Fibroblast of lung (primary cell): ENCODE data around the gene ARSK.

Source experiments
- EZH2 ChIP-seq: IDR thresholded peaks from 2 replicates; pipeline ENCODE4 v1.5.1; 2012; ENCODE audit warnings: low read length, control low read depth, mild to moderate bottlenecking; ENCODE audit errors: missing control alignments
- TF ChIP-seq, protein P1 (sequence below), 2 donors: IDR thresholded peaks in 1 of 2; conservative IDR thresholded peaks in 1 of 2; 1 replicate in 1 of 2; 2 replicates in 1 of 2; pipeline ENCODE4 v1.5.1; 2011 to 2012; ENCODE audit warnings: low read length in 2 of 2, control low read depth in 1 of 2, inconsistent platforms in 1 of 2, low read depth in 1 of 2, mild to moderate bottlenecking in 1 of 2

DNA sequence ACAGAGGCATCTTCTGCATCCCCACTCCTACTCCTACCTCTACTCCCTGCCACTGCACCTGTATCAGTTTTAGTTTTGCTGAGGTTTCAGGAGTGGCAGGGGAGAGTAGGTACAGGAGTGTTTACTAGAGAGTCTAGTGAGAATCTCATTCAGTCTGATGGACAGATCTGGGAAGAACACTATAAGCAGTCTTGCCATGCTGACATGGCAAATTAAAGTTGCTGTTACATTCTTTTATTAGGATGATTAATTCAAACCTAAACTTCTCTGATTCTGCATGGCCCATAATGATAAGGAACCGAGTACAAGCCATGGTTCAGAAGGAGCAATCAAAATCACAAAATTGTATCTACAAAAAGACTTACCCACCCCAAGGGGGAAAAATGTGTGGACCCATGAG, 7.4 kb downstream of the ARSK start:
- TF ChIP-seq, protein P1, sequence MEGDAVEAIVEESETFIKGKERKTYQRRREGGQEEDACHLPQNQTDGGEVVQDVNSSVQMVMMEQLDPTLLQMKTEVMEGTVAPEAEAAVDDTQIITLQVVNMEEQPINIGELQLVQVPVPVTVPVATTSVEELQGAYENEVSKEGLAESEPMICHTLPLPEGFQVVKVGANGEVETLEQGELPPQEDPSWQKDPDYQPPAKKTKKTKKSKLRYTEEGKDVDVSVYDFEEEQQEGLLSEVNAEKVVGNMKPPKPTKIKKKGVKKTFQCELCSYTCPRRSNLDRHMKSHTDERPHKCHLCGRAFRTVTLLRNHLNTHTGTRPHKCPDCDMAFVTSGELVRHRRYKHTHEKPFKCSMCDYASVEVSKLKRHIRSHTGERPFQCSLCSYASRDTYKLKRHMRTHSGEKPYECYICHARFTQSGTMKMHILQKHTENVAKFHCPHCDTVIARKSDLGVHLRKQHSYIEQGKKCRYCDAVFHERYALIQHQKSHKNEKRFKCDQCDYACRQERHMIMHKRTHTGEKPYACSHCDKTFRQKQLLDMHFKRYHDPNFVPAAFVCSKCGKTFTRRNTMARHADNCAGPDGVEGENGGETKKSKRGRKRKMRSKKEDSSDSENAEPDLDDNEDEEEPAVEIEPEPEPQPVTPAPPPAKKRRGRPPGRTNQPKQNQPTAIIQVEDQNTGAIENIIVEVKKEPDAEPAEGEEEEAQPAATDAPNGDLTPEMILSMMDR (conservative IDR thresholded peaks at IDR 0.05 in 1 of 2, IDR thresholded peaks at IDR 0.05 in 1 of 2; ENCODE audit: low read depth in 1 of 2, low read length in 2 of 2): no peak
- TF ChIP-seq EZH2: no peak
